Bone marrow (tissue), 2 donors: Measurements from ENCODE around the gene SPATA45.

Experiments used
- DNase-seq, 2 donors: peaks; one replicate each; lab custom pipeline; 2025; lab: John Stamatoyannopoulos, UW

SPATA45 gene

GRCh38 chr1:212780759-212781158 is 66.7 kb downstream of the SPATA45 start:
- no peak for DNase-seq
